GM12864 (cell line): ENCODE results near the gene GREM1.

Experiments used
- DNase-seq: peaks from one replicate; pipeline ENCODE4 v3.0.0-alpha.2; 2011; ENCODE audit warnings: low read depth
- H3K4me3 ChIP-seq: 2 replicates; pipeline ENCODE4 v1.5.1; 2011; ENCODE audit warnings: mild to moderate bottlenecking, low read depth, low read length, control low read depth
- CTCF ChIP-seq: IDR thresholded peaks from 2 replicates; pipeline ENCODE4 v1.5.1; 2011; ENCODE audit warnings: low read depth, mild to moderate bottlenecking, moderate library complexity, low read length, control low read depth, inconsistent platforms; ENCODE audit errors: missing control alignments

The GREM1 gene

GRCh38 chr15:32778391-32779176 is 60.8 kb downstream of the GREM1 start:
- no peak for TF ChIP-seq CTCF
- H3K4me3 ChIP-seq, result no peak overlapping the region
- no peak for DNase-seq

GRCh38 chr15:32781781-32782180 is 64.0 kb downstream of the GREM1 start:
- H3K4me3 ChIP-seq, result no peak overlapping the region
- DNase-seq, result no peak

GRCh38 chr15:32784581-32784980 is 66.8 kb downstream of the GREM1 start:
- DNase-seq, result no peak
- no peak for TF ChIP-seq CTCF
- no peak overlapping the region for H3K4me3 ChIP-seq

More at GRCh38 chr15:32781781-32782180, 64.0 kb downstream of the GREM1 start:
- TF ChIP-seq CTCF, result no peak

- DNase-seq, result no peak
- TF ChIP-seq CTCF, result no peak
- no peak overlapping the region for H3K4me3 ChIP-seq
Observed at GRCh38 chr15:32786906-32787305, 69.1 kb downstream of the GREM1 start.

- no peak overlapping the region for H3K4me3 ChIP-seq
- no peak for TF ChIP-seq CTCF
- DNase-seq, result no peak
Observed at GRCh38 chr15:32787949-32788348, 70.1 kb downstream of the GREM1 start.

- no peak for DNase-seq
- TF ChIP-seq CTCF, result no peak
- H3K4me3 ChIP-seq, result no peak overlapping the region
Observed at GRCh38 chr15:32790352-32790999, 72.7 kb downstream of the GREM1 start.

GRCh38 chr15:32792436-32792835 is 74.6 kb downstream of the GREM1 start:
- no peak for TF ChIP-seq CTCF
- no peak overlapping the region for H3K4me3 ChIP-seq
- no peak for DNase-seq
